HEK293 (cell line): ENCODE measurements around the gene SCNN1G.

Experiments
- CTCF ChIA-PET: fragments of 350-600 bp; formaldehyde crosslinking; extraction: SDS; loops from one replicate; lab custom pipeline; 2021; ENCODE audit warnings: antibody characterized with exemption; lab: Yijun Ruan, JAX
- POLR2A ChIA-PET: fragments of 300-600 bp; formaldehyde crosslinking; extraction: SDS; loops from one replicate; lab custom pipeline; 2020; ENCODE audit warnings: antibody characterized with exemption, inconsistent platforms; lab: Yijun Ruan, JAX
- H3K27ac ChIP-seq: fragments of 200-500 bp; sonication (Bioruptor generic); 2 replicates; pipeline ENCODE4 v1.5.1; 2014; ENCODE audit warnings: low read depth, low read length, control low read depth, inconsistent platforms; ENCODE audit errors: extremely low read depth
- H3K36me3 ChIP-seq, 2 experiments: fragments of 200-500 bp in 1 of 2; sonication (Bioruptor generic) in 1 of 2; 1 replicate in 1 of 2; 2 replicates in 1 of 2; pipeline ENCODE4 v1.5.1; 2014 to 2017; ENCODE audit warnings: inconsistent platforms in 2 of 2, low read length in 2 of 2; ENCODE audit not compliant: control insufficient read depth in 2 of 2, insufficient read depth in 1 of 2
- H3K4me1 ChIP-seq: fragments of 200-500 bp; sonication (Bioruptor generic); 2 replicates; pipeline ENCODE4 v1.5.1; 2014; ENCODE audit warnings: mild to moderate bottlenecking, low read length, inconsistent platforms; ENCODE audit not compliant: control insufficient read depth, insufficient read depth
- H3K4me3 ChIP-seq: 2 replicates; pipeline ENCODE4 v1.5.1; 2011; ENCODE audit warnings: low read depth, mild to moderate bottlenecking, control low read depth, low read length, moderate library complexity
- H3K9me3 ChIP-seq: fragments of 200-500 bp; sonication (Bioruptor generic); 2 replicates; pipeline ENCODE4 v1.5.1; 2014; ENCODE audit warnings: low read depth, low read length, inconsistent platforms; ENCODE audit not compliant: control insufficient read depth, insufficient read depth
- GLIS1 ChIP-seq: fragments of 450-650 bp; formaldehyde crosslinking; IDR thresholded peaks from 2 replicates; pipeline ENCODE4 v1.5.1; 2016; ENCODE audit warnings: missing biosample characterization, missing genetic modification characterization
- GLIS2 ChIP-seq: fragments of 450-650 bp; formaldehyde crosslinking; IDR thresholded peaks from 2 replicates; pipeline ENCODE4 v1.5.1; 2016; ENCODE audit warnings: missing biosample characterization, missing genetic modification characterization
- SALL2 ChIP-seq: fragments of 450-650 bp; formaldehyde crosslinking; IDR thresholded peaks from 2 replicates; pipeline ENCODE4 v1.5.0; 2017; ENCODE audit warnings: missing biosample characterization, mild to moderate bottlenecking, missing genetic modification characterization, borderline replicate concordance
- SETDB1 ChIP-seq: IDR thresholded peaks from one replicate; pipeline ENCODE4 v1.6.1; 2017; ENCODE audit warnings: mild to moderate bottlenecking, low read length, moderate library complexity, mixed read lengths; ENCODE audit not compliant: insufficient read length
- ZFP37 ChIP-seq: fragments of 450-650 bp; formaldehyde crosslinking; IDR thresholded peaks from 2 replicates; pipeline ENCODE4 v1.5.1; 2016; ENCODE audit warnings: missing biosample characterization, missing genetic modification characterization
- ZNF146 ChIP-seq: fragments of 450-650 bp; formaldehyde crosslinking; IDR thresholded peaks from 2 replicates; pipeline ENCODE4 v1.5.1; 2016; ENCODE audit warnings: missing biosample characterization, missing genetic modification characterization
- ZNF157 ChIP-seq: fragments of 450-650 bp; formaldehyde crosslinking; IDR thresholded peaks from 2 replicates; pipeline ENCODE4 v1.5.1; 2016; ENCODE audit warnings: missing biosample characterization, missing genetic modification characterization
- ZNF19 ChIP-seq: fragments of 450-650 bp; formaldehyde crosslinking; IDR thresholded peaks from 2 replicates; pipeline ENCODE4; 2016; ENCODE audit warnings: missing biosample characterization, missing genetic modification characterization, low read depth
- ZNF202 ChIP-seq: fragments of 450-650 bp; formaldehyde crosslinking; IDR thresholded peaks from 2 replicates; pipeline ENCODE4 v1.5.1; 2016; ENCODE audit warnings: missing biosample characterization, missing genetic modification characterization, borderline replicate concordance
- ZNF274 ChIP-seq, 2 experiments: fragments of 200-500 bp in 1 of 2; fragments of 450-650 bp in 1 of 2; sonication (Bioruptor generic) in 1 of 2; formaldehyde crosslinking in 1 of 2; IDR thresholded peaks; 2 replicates each; pipeline versions ENCODE4 v1.5.1 to v1.6.1; 2014 to 2016; ENCODE audit warnings: borderline replicate concordance in 1 of 2, inconsistent platforms in 1 of 2, low read length in 1 of 2, missing biosample characterization in 1 of 2, missing genetic modification characterization in 1 of 2
- ZNF404 ChIP-seq: fragments of 450-650 bp; formaldehyde crosslinking; IDR thresholded peaks from 2 replicates; pipeline ENCODE4 v1.5.1; 2017; ENCODE audit warnings: missing biosample characterization, missing genetic modification characterization
- ZNF623 ChIP-seq: fragments of 450-650 bp; formaldehyde crosslinking; IDR thresholded peaks from 2 replicates; pipeline ENCODE4 v1.5.1; 2016; ENCODE audit warnings: missing biosample characterization, missing genetic modification characterization
- ZNF670 ChIP-seq: fragments of 450-650 bp; formaldehyde crosslinking; IDR thresholded peaks from 2 replicates; pipeline ENCODE4 v1.5.1; 2016; ENCODE audit warnings: missing biosample characterization, missing genetic modification characterization, low read depth
- ZNF76 ChIP-seq: fragments of 450-650 bp; formaldehyde crosslinking; IDR thresholded peaks from 2 replicates; pipeline ENCODE4; 2016; ENCODE audit warnings: low read depth, missing biosample characterization, missing genetic modification characterization, borderline replicate concordance
- ZSCAN30 ChIP-seq: fragments of 450-650 bp; IDR thresholded peaks from 2 replicates; pipeline ENCODE4 v1.5.1; 2018; ENCODE audit warnings: missing biosample characterization, mild to moderate bottlenecking, missing genetic modification characterization, moderate library complexity
- TF ChIP-seq, protein P1 (sequence below): fragments of 450-650 bp; formaldehyde crosslinking; IDR thresholded peaks from 2 replicates; pipeline ENCODE4 v1.5.1; 2016; ENCODE audit warnings: missing biosample characterization, missing genetic modification characterization
- TF ChIP-seq, protein P2 (sequence below): fragments of 450-650 bp; formaldehyde crosslinking; IDR thresholded peaks from 2 replicates; pipeline ENCODE4 v1.5.1; 2017; ENCODE audit warnings: missing biosample characterization, mild to moderate bottlenecking, missing genetic modification characterization, moderate library complexity
- TF ChIP-seq, protein P3 (sequence below): fragments of 450-650 bp; formaldehyde crosslinking; IDR thresholded peaks from 2 replicates; pipeline ENCODE4 v1.5.1; 2016; ENCODE audit warnings: missing biosample characterization, missing genetic modification characterization
- TF ChIP-seq, protein P4 (sequence below): fragments of 450-650 bp; formaldehyde crosslinking; IDR thresholded peaks from 2 replicates; pipeline ENCODE4 v1.5.1; 2016; ENCODE audit warnings: missing biosample characterization, missing genetic modification characterization

Gene SCNN1G

DNA sequence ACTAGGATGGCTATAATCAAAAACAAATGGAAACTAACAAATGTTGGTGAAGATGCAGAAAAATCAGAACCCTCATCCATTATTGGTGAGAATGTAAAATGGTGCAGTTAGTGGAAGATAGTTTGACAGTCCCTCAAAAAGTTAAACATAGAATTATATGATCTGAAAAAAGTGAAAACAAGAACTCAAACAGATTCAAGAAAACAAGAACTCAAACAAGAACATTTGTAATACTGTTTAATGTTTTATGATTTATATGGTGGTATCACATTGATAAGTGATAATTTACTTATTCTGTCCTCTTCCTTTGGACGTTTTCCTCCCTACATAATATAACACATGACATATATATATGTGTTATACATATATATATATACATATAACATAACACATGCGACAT, 45.3 kb upstream of the SCNN1G start:
- Histone ChIP-seq H3K36me3 (peaks cover 0 to 5% of the 10 kb centered on the region in 2 experiments; a peak in 1 of 3 replicates), H3K27ac (no peak overlapping the region), H3K4me3 (no peak overlapping the region), H3K9me3 (no peaks in the 10 kb centered on the region), H3K4me1 (peaks cover 3% of the 10 kb centered on the region; the same call in 1 of the 2 replicates)
- ChIA-PET CTCF (no interaction called here), POLR2A (no interaction called here)
- 0 out of 2 replicates have a peak, but pooled peaks have one; percentile 34 for TF ChIP-seq ZNF274 (IDR thresholded peaks at IDR 0.05; ENCODE audit: low read length)
- peak; percentile 91; the same call in 1 of the 2 replicates for TF ChIP-seq ZNF274 (tag by site-specific recombination; IDR thresholded peaks at IDR 0.05; ENCODE audit: borderline replicate concordance)
- peak; percentile 63 for TF ChIP-seq SETDB1
- no peak for TF ChIP-seq ZNF202 (tag by site-specific recombination)

DNA sequence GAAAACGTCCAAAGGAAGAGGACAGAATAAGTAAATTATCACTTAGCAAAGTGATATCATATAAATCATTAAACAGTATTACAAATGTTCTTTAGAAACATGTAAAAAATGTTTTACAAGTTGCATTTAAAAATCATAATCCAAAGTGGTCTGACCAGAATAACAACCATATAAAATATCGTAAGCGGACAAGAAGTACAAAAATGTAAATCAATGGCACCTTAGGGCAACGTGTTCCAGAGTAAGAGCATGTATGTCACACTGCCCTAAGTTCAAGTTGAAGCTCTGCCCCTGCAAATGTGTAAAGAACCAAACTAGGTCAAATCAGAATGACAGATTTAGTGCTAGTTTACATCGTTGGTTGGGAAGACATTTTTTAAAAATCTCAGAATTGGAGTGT, 44.7 kb upstream of the SCNN1G start:
- 0 out of 2 replicates have a peak, but pooled peaks cover 3% of the 10 kb centered on the region for H3K4me1 ChIP-seq
- TF ChIP-seq SALL2 (tag by site-specific recombination): no peak
- TF ChIP-seq, protein P1, sequence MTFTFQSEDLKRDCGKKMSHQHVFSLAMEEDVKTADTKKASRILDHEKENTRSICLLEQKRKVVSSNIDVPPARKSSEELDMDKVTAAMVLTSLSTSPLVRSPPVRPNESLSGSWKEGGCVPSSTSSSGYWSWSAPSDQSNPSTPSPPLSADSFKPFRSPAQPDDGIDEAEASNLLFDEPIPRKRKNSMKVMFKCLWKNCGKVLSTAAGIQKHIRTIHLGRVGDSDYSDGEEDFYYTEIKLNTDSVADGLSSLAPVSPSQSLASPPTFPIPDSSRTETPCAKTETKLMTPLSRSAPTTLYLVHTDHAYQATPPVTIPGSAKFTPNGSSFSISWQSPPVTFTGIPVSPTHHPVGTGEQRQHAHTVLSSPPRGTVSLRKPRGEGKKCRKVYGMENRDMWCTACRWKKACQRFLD (tag by site-specific recombination): no peak
- no peak overlapping the region for H3K4me3 ChIP-seq
- ChIA-PET CTCF (no interaction called here), POLR2A (no interaction called here)
- H3K36me3 ChIP-seq: peaks cover 0 to 5% of the 10 kb centered on the region in 2 experiments; a peak in 1 of 3 replicates
- no peaks in the 10 kb centered on the region for H3K9me3 ChIP-seq
- no peak overlapping the region for H3K27ac ChIP-seq

DNA sequence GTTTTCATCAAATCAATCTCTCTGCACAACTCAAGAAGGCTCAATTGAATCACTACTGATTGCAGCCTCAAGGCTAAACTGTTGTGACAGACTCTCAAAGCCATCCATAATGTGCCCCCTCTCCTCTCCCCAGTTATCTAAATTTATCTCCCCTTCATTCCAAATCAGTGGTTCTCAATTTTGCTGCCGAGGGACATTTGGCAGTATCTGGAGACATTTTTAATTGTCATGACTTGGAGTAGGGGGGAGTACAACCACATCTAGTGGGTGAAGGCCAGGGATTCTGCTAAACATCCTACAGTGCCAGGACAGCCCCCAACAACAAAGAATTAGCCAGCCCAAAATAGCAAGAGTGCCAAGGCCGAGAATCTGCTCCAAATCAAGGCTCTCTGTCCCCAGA, 42.4 kb upstream of the SCNN1G start:
- POLR2A ChIA-PET: no interaction called here

More for the DNA sequence above, 42.4 kb upstream of the SCNN1G start:
- CTCF ChIA-PET: no interaction called here
- Histone ChIP-seq H3K9me3 (no peaks in the 10 kb centered on the region), H3K27ac (no peak overlapping the region), H3K4me3 (no peak overlapping the region), H3K4me1 (peaks cover 11% of the 10 kb centered on the region), H3K36me3 (peaks cover 0 to 5% of the 10 kb centered on the region in 2 experiments; a peak in 1 of 3 replicates)
- TF ChIP-seq, protein P2, sequence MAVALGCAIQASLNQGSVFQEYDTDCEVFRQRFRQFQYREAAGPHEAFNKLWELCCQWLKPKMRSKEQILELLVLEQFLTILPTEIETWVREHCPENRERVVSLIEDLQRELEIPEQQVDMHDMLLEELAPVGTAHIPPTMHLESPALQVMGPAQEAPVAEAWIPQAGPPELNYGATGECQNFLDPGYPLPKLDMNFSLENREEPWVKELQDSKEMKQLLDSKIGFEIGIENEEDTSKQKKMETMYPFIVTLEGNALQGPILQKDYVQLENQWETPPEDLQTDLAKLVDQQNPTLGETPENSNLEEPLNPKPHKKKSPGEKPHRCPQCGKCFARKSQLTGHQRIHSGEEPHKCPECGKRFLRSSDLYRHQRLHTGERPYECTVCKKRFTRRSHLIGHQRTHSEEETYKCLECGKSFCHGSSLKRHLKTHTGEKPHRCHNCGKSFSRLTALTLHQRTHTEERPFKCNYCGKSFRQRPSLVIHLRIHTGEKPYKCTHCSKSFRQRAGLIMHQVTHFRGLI (tag by site-specific recombination): no peak
- TF ChIP-seq GLIS1 (tag by site-specific recombination): no peak
- no peak for TF ChIP-seq ZNF146 (tag by site-specific recombination)
- TF ChIP-seq GLIS2 (tag by site-specific recombination): no peak
- TF ChIP-seq, protein P3, sequence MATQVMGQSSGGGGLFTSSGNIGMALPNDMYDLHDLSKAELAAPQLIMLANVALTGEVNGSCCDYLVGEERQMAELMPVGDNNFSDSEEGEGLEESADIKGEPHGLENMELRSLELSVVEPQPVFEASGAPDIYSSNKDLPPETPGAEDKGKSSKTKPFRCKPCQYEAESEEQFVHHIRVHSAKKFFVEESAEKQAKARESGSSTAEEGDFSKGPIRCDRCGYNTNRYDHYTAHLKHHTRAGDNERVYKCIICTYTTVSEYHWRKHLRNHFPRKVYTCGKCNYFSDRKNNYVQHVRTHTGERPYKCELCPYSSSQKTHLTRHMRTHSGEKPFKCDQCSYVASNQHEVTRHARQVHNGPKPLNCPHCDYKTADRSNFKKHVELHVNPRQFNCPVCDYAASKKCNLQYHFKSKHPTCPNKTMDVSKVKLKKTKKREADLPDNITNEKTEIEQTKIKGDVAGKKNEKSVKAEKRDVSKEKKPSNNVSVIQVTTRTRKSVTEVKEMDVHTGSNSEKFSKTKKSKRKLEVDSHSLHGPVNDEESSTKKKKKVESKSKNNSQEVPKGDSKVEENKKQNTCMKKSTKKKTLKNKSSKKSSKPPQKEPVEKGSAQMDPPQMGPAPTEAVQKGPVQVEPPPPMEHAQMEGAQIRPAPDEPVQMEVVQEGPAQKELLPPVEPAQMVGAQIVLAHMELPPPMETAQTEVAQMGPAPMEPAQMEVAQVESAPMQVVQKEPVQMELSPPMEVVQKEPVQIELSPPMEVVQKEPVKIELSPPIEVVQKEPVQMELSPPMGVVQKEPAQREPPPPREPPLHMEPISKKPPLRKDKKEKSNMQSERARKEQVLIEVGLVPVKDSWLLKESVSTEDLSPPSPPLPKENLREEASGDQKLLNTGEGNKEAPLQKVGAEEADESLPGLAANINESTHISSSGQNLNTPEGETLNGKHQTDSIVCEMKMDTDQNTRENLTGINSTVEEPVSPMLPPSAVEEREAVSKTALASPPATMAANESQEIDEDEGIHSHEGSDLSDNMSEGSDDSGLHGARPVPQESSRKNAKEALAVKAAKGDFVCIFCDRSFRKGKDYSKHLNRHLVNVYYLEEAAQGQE (tag by site-specific recombination): no peak
- TF ChIP-seq ZSCAN30 (tag by site-specific recombination): no peak
- no peak for TF ChIP-seq ZNF19 (tag by site-specific recombination)
- TF ChIP-seq ZFP37: no peak
- TF ChIP-seq ZNF623 (tag by site-specific recombination): no peak
- TF ChIP-seq, protein P4, sequence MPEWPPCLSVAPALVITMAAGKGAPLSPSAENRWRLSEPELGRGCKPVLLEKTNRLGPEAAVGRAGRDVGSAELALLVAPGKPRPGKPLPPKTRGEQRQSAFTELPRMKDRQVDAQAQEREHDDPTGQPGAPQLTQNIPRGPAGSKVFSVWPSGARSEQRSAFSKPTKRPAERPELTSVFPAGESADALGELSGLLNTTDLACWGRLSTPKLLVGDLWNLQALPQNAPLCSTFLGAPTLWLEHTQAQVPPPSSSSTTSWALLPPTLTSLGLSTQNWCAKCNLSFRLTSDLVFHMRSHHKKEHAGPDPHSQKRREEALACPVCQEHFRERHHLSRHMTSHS (tag by site-specific recombination): no peak
- no peak for TF ChIP-seq ZNF404 (tag by site-specific recombination)
- no peak for TF ChIP-seq ZNF157 (tag by site-specific recombination)
- no peak for TF ChIP-seq ZNF76 (tag by site-specific recombination)
- no peak for TF ChIP-seq ZNF670
- TF ChIP-seq, protein P1 (tag by site-specific recombination): no peak
